SK-N-MC (cell line): ENCODE results near the gene CTSG.

Experiments
- EZH2 ChIP-seq: fragments of 200-600 bp; sonication (generic); IDR thresholded peaks from one replicate; pipeline ENCODE4 v1.6.1; 2017; ENCODE audit warnings: antibody characterized with exemption
- FOXP2 ChIP-seq: optimal IDR thresholded peaks from 2 replicates; pipeline ENCODE3; 2011; ENCODE audit warnings: mild to moderate bottlenecking, moderate library complexity; ENCODE audit not compliant: insufficient read depth; ENCODE audit errors: extremely low read length, control extremely low read depth
- POLR2AphosphoS5 ChIP-seq: IDR thresholded peaks from 2 replicates; pipeline ENCODE4 v1.6.1; 2012; ENCODE audit warnings: mild to moderate bottlenecking, low read depth, low read length, borderline replicate concordance

DNA sequence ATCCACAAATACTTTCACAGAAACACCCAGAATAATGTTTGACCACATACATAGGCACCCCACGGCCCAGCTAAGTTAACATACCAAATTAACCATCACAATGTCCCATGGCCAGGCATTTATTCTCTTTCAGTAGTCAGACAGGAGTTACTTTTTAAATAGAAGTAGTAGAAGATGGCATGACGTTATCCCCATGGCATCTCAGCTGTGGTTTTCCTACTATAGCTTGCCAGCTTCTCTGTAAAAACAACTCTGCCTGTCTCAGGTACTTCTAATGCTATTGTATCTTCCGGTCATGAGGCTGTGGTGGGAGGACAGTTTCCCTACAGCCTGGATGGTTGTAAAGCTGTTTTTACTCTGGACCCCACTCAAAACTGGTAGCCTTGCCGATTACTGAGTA lies 19.3 kb downstream of the CTSG start:
- TF ChIP-seq EZH2 = no peak
- TF ChIP-seq POLR2AphosphoS5 = no peak
- TF ChIP-seq FOXP2 = no peak
